WERI-Rb-1 (cell line): ENCODE measurements around the gene SEC23A.

ENCODE experiments used
- DNase-seq: peaks from one replicate; pipeline ENCODE4 v3.0.0-alpha.2; 2020
- H3K27ac ChIP-seq: fragments of 250-450 bp; sonication (Bioruptor Pico); 2 replicates; pipeline ENCODE4 v1.5.1; 2020; ENCODE audit warnings: mild to moderate bottlenecking, moderate library complexity
- H3K27me3 ChIP-seq: fragments of 250-450 bp; sonication (Bioruptor Pico); 2 replicates; pipeline ENCODE4 v1.5.1; 2021; ENCODE audit warnings: mild to moderate bottlenecking, low read depth, moderate library complexity; ENCODE audit not compliant: insufficient read depth, severe bottlenecking
- H3K36me3 ChIP-seq: fragments of 250-450 bp; sonication (Bioruptor Pico); 2 replicates; pipeline ENCODE4 v1.5.1; 2020; ENCODE audit warnings: mild to moderate bottlenecking, moderate library complexity
- H3K4me3 ChIP-seq: 2 replicates; pipeline ENCODE4 v1.5.1; 2011; ENCODE audit warnings: low read depth, mild to moderate bottlenecking, control low read depth, low read length
- H3K9me3 ChIP-seq: fragments of 250-450 bp; sonication (Bioruptor Pico); 2 replicates; pipeline ENCODE4 v1.5.1; 2021; ENCODE audit warnings: mild to moderate bottlenecking, moderate library complexity; ENCODE audit not compliant: severe bottlenecking
- CTCF ChIP-seq: IDR thresholded peaks from 2 replicates; pipeline ENCODE4 v1.5.1; 2011; ENCODE audit warnings: low read depth, mild to moderate bottlenecking, control low read depth, inconsistent platforms, low read length

The SEC23A gene

GRCh38 chr14:39091716-39092115 is 11.3 kb downstream of the SEC23A start:
- no peak for TF ChIP-seq CTCF
- Histone ChIP-seq H3K27ac (no peak overlapping the region), H3K27me3 (no peaks in the 10 kb centered on the region), H3K9me3 (no peaks in the 10 kb centered on the region), H3K4me3 (no peak overlapping the region), H3K36me3 (peaks cover 46% of the 10 kb centered on the region)
- no peak for DNase-seq

GRCh38 chr14:39090548-39091111 is 12.4 kb downstream of the SEC23A start:
- Histone ChIP-seq H3K27ac (no peak overlapping the region), H3K36me3 (peaks cover 57% of the 10 kb centered on the region), H3K9me3 (no peaks in the 10 kb centered on the region), H3K27me3 (no peaks in the 10 kb centered on the region), H3K4me3 (no peak overlapping the region)
- TF ChIP-seq CTCF: no peak
- DNase-seq: no peak

GRCh38 chr14:39087493-39087892 is 15.5 kb downstream of the SEC23A start:
- TF ChIP-seq CTCF: no peak
- Histone ChIP-seq H3K4me3 (no peak overlapping the region), H3K9me3 (no peaks in the 10 kb centered on the region), H3K36me3 (peaks cover 53% of the 10 kb centered on the region), H3K27me3 (no peaks in the 10 kb centered on the region), H3K27ac (no peak overlapping the region)
- DNase-seq: no peak

GRCh38 chr14:39085933-39086332 is 17.1 kb downstream of the SEC23A start:
- H3K36me3 ChIP-seq: peaks cover 42% of the 10 kb centered on the region
- H3K4me3 ChIP-seq: no peak overlapping the region
- H3K9me3 ChIP-seq: no peaks in the 10 kb centered on the region
- H3K27ac ChIP-seq: no peak overlapping the region
- TF ChIP-seq CTCF: no peak
- no peak for DNase-seq
- no peaks in the 10 kb centered on the region for H3K27me3 ChIP-seq

GRCh38 chr14:39083127-39083526 is 19.9 kb downstream of the SEC23A start:
- H3K27me3 ChIP-seq: no peaks in the 10 kb centered on the region
- no peak for TF ChIP-seq CTCF
- H3K4me3 ChIP-seq: no peak overlapping the region
- no peak overlapping the region for H3K27ac ChIP-seq
- H3K9me3 ChIP-seq: no peaks in the 10 kb centered on the region
- H3K36me3 ChIP-seq: peaks cover 23% of the 10 kb centered on the region
- no peak for DNase-seq

GRCh38 chr14:39080886-39081285 is 22.1 kb downstream of the SEC23A start:
- no peak overlapping the region for H3K4me3 ChIP-seq
- no peaks in the 10 kb centered on the region for H3K27me3 ChIP-seq
- H3K36me3 ChIP-seq: peaks cover 12% of the 10 kb centered on the region
- DNase-seq: no peak
- H3K27ac ChIP-seq: no peak overlapping the region
- TF ChIP-seq CTCF: no peak
- no peaks in the 10 kb centered on the region for H3K9me3 ChIP-seq
